ENCODE measurements around the gene ACTR6. TPM values are rescaled to one million over a fixed set of nuclear protein-coding genes. Genes with fewer than 3 reads are reported as not detected.

Gene ACTR6
- total and polyA plus RNA-seq, 10 of the 15 experiments (the other 5 are each of a cell fraction or from before 2014, with no cell fraction given) = 17.4 to 62.4 (median 40.5) TPM

DNA sequence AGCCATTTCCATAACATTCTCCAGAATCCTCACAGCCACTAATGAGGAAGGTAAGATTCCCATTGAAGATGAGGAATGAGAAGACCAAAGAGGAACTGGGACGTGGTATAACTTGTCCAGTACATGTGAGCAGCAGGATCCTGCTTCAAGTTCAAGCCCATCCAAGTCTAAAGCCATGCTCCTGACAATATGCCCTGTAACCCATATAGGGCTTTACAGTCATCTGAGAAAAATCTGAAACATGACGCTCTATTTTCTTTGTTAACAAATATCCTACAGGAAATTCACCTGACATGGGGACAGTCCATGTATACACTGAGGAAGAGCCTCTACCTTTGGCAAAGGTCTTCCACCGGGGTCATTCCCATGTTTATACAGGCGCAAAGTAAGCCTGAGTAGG lies 3.1 kb upstream of the ACTR6 start:
- no peak overlapping the region for H3K9ac ChIP-seq (ENCODE audit: control insufficient read depth, insufficient read depth, low read length)
- no peak for DNase-seq (ENCODE audit: low read depth, low spot score)
- in situ Hi-C loops (cut with MboI) (no loop called here), intact Hi-C loops (cut with micrococcal nuclease; ENCODE audit: unreplicated experiment) (no loop called here)
- H3K79me2 ChIP-seq (ENCODE audit: control insufficient read depth, insufficient read depth, low read length) = peaks cover 22% of the 10 kb centered on the region
- ChIA-PET CTCF (interaction anchor here (0.9 to 1.2 kb wide), 2 partner anchors 42 to 207 kb away, joined by 3 read pairs; no protein-coding TSS in a partner anchor), SMC1A (ENCODE audit: uncharacterized antibody, unreplicated experiment) (interaction anchor here (0.6 kb wide), 1 partner anchor 51 kb away, joined by 3 read pairs; no protein-coding TSS in a partner anchor), RAD21 (ENCODE audit: unreplicated experiment) (no interaction called here), POLR2A (no interaction called here)
- H3K36me3 ChIP-seq (ENCODE audit: control insufficient read depth in 2 of 2, insufficient read depth in 2 of 2, low read length in 1 of 2) = no peaks in the 10 kb centered on the region; a peak in 1 of 4 replicates
- no peaks in the 10 kb centered on the region for H3K9me3 ChIP-seq (replicated peaks; ENCODE audit: control insufficient read depth, insufficient read depth, low read length)
- BruUV-seq (replicated peaks) = no TSS peak
- TF ChIP-seq POLR2AphosphoS2 (IDR thresholded peaks at IDR 0.05; ENCODE audit: low read depth, low read length) = no peak
- TF ChIP-seq IKZF2 (IDR thresholded peaks at IDR 0.05) = no peak
- no peak for TF ChIP-seq NR2C1 (IDR thresholded peaks at IDR 0.05)
- TF ChIP-seq CBX3 (IDR thresholded peaks at IDR 0.05; ENCODE audit: borderline replicate concordance, low read depth) = no peak
- TF ChIP-seq, protein P1, sequence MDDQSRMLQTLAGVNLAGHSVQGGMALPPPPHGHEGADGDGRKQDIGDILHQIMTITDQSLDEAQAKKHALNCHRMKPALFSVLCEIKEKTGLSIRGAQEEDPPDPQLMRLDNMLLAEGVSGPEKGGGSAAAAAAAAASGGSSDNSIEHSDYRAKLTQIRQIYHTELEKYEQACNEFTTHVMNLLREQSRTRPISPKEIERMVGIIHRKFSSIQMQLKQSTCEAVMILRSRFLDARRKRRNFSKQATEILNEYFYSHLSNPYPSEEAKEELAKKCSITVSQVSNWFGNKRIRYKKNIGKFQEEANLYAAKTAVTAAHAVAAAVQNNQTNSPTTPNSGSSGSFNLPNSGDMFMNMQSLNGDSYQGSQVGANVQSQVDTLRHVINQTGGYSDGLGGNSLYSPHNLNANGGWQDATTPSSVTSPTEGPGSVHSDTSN (IDR thresholded peaks at IDR 0.05; ENCODE audit: insufficient replicate concordance, low read depth, low read length) = no peak
- TF ChIP-seq PAX5 (IDR thresholded peaks at IDR 0.05; ENCODE audit: borderline replicate concordance, low read depth, low read length) = no peak
- TF ChIP-seq POU2F2 (IDR thresholded peaks at IDR 0.05; ENCODE audit: borderline replicate concordance, low read depth, low read length) = no peak
- TF ChIP-seq RELA (IDR thresholded peaks at IDR 0.05; ENCODE audit: borderline replicate concordance, partially characterized antibody) = no peak
- TF ChIP-seq MEF2A (IDR thresholded peaks at IDR 0.05; ENCODE audit: insufficient read depth, low read depth, low read length) = no peak
- TF ChIP-seq NFYB (IDR thresholded peaks at IDR 0.05; ENCODE audit: insufficient read depth, low read depth, low read length) = no peak
- no peak for TF ChIP-seq TARDBP (IDR thresholded peaks at IDR 0.05; ENCODE audit: borderline replicate concordance)
- TF ChIP-seq YY1 (IDR thresholded peaks at IDR 0.05; ENCODE audit: low read depth, low read length) = no peak
- TF ChIP-seq HDGF (IDR thresholded peaks at IDR 0.05) = no peak
- TF ChIP-seq, protein P2, sequence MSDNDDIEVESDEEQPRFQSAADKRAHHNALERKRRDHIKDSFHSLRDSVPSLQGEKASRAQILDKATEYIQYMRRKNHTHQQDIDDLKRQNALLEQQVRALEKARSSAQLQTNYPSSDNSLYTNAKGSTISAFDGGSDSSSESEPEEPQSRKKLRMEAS (IDR thresholded peaks at IDR 0.05; ENCODE audit: low read depth, low read length) = no peak
- TF ChIP-seq SMARCA5 (IDR thresholded peaks at IDR 0.05) = no peak
- TF ChIP-seq RAD51 (IDR thresholded peaks at IDR 0.05) = no peak
- no peak for TF ChIP-seq TCF3 (IDR thresholded peaks at IDR 0.05; ENCODE audit: borderline replicate concordance, insufficient read depth, low read depth, low read length)
- TF ChIP-seq BCL11A (IDR thresholded peaks at IDR 0.05; ENCODE audit: low read depth, low read length) = no peak
- no peak for TF ChIP-seq TAF1 (IDR thresholded peaks at IDR 0.05; ENCODE audit: borderline replicate concordance, low read depth, low read length)
- TF ChIP-seq, protein P3, sequence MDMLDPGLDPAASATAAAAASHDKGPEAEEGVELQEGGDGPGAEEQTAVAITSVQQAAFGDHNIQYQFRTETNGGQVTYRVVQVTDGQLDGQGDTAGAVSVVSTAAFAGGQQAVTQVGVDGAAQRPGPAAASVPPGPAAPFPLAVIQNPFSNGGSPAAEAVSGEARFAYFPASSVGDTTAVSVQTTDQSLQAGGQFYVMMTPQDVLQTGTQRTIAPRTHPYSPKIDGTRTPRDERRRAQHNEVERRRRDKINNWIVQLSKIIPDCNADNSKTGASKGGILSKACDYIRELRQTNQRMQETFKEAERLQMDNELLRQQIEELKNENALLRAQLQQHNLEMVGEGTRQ (IDR thresholded peaks at IDR 0.05; ENCODE audit: borderline replicate concordance, low read depth, low read length) = no peak
- H2AFZ ChIP-seq (ENCODE audit: control insufficient read depth, low read depth, low read length) = no peak overlapping the region
- no peaks in the 10 kb centered on the region for H4K20me1 ChIP-seq (ENCODE audit: control insufficient read depth, insufficient read depth)
- WGBS (ENCODE audit: insufficient coverage, insufficient replicate concordance, low lambda C conversion rate, missing lambda C conversion rate) = 93% methylated on average over 4 of the region's 4 CpGs
- no peak overlapping the region for H3K4me3 ChIP-seq
- H3K4me1 ChIP-seq (ENCODE audit: control insufficient read depth, insufficient read depth, low read length) = peaks cover 6% of the 10 kb centered on the region; the same call in 1 of the 2 replicates
- H3K4me2 ChIP-seq (ENCODE audit: control insufficient read depth, insufficient read depth) = no peak overlapping the region
- no peaks in the 10 kb centered on the region for H3K27me3 ChIP-seq (replicated peaks in 1 of 2; ENCODE audit: control insufficient read depth in 2 of 2, insufficient read depth in 2 of 2, low read length in 1 of 2)
- ATAC-seq = no peak
- FAIRE-seq = no peak
- H3K27ac ChIP-seq (ENCODE audit: control insufficient read depth, insufficient read depth) = no peak overlapping the region

Measured in GM12878 (cell line).